ENCODE data around the gene TSPO2.

TSPO2 gene

GRCh38 chr6:41053041-41053440 lies 10.8 kb downstream of the TSPO2 start, which contains the start of gene APOBEC2:
APOBEC2 (plus strand) TSS chr6:41053202; CDS start chr6:41053348, 146 bp downstream.
- FAIRE-seq, result no peak

GRCh38 chr6:41054511-41054910 lies 12.2 kb downstream of the TSPO2 start:
- no peak for FAIRE-seq

- peak; percentile 33 for FAIRE-seq
Measured at GRCh38 chr6:41055149-41055548, 12.9 kb downstream of the TSPO2 start.

GRCh38 chr6:41056768-41057490 lies 14.7 kb downstream of the TSPO2 start:
- no peak for FAIRE-seq

GRCh38 chr6:41058783-41059181 lies 16.5 kb downstream of the TSPO2 start:
- no peak for FAIRE-seq

- FAIRE-seq, result no peak
Measured at GRCh38 chr6:41059556-41059955, 17.3 kb downstream of the TSPO2 start.

GRCh38 chr6:41061196-41061726 lies 19.0 kb downstream of the TSPO2 start:
- no peak for FAIRE-seq

- FAIRE-seq, result no peak
Measured at GRCh38 chr6:41062056-41062455, 19.8 kb downstream of the TSPO2 start.

GRCh38 chr6:41063884-41064285 lies 21.6 kb downstream of the TSPO2 start:
- no peak for FAIRE-seq

GRCh38 chr6:41064841-41065240 lies 22.6 kb downstream of the TSPO2 start:
- no peak for FAIRE-seq

GRCh38 chr6:41065550-41066026 lies 23.3 kb downstream of the TSPO2 start:
- FAIRE-seq, result no peak

GRCh38 chr6:41066867-41067304 lies 24.6 kb downstream of the TSPO2 start:
- peak; percentile 94 for FAIRE-seq

- peak; percentile 9 for FAIRE-seq
Measured at GRCh38 chr6:41071501-41071922, 29.2 kb downstream of the TSPO2 start.

GRCh38 chr6:41071923-41072835 lies 29.9 kb downstream of the TSPO2 start, which contains the start of gene OARD1:
OARD1 (minus strand) TSS chr6:41072356; CDS start chr6:41071634, 722 bp downstream.
- peak; percentile 94 for FAIRE-seq

- FAIRE-seq, result no peak
Measured at GRCh38 chr6:41072836-41073202, 30.6 kb downstream of the TSPO2 start, which contains the start of gene NFYA. NFYA (plus strand) TSS chr6:41072974; CDS start chr6:41079090, 6,116 bp downstream.

- FAIRE-seq, result no peak
Measured at GRCh38 chr6:41073203-41073967, 31.1 kb downstream of the TSPO2 start.

- FAIRE-seq, result no peak
Measured at GRCh38 chr6:41073968-41074691, 31.9 kb downstream of the TSPO2 start.

- FAIRE-seq, result no peak
Measured at GRCh38 chr6:41074692-41075436, 32.6 kb downstream of the TSPO2 start.

GRCh38 chr6:41075651-41076626 lies 33.7 kb downstream of the TSPO2 start:
- FAIRE-seq, result no peak

- no peak for FAIRE-seq
Measured at GRCh38 chr6:41077536-41077935, 35.3 kb downstream of the TSPO2 start.

Measured in islet of Langerhans (tissue), 1 donor.